Endothelial cell (in vitro differentiated cells): ENCODE measurements around the gene CSNK1E. TPM values are rescaled to one million over a fixed set of nuclear protein-coding genes. Genes with fewer than 3 reads are reported as not detected.

Experiments used
- total RNA-seq: library from RNA; stranded (reverse); fragmentation: NEBNext Ultra II Directional; extraction: Animal tissue kit (Norgen Biotek cat#: 25700); gene quantifications from one replicate; pipeline ENCODE4 v1.2.1, GENCODE V29; 2021; ENCODE audit not compliant: unreplicated experiment

The CSNK1E gene
- total RNA-seq, 1 donor from 2014 or later: 144 TPM

Other genes with a start within 250 kb of the CSNK1E start
- gene SLC16A8, start 233.2 kb downstream of the CSNK1E start, total RNA-seq: not detected
- 0.77 TPM for gene BAIAP2L2, start 206.7 kb downstream of the CSNK1E start, total RNA-seq
- 22.5 TPM for gene PLA2G6, start 135.6 kb downstream of the CSNK1E start, total RNA-seq
- gene MAFF, start 115.4 kb downstream of the CSNK1E start, total RNA-seq: 3.5 TPM
- 59.8 TPM for gene TMEM184B, start 44.4 kb downstream of the CSNK1E start, total RNA-seq
- gene KCNJ4, start 137.8 kb upstream of the CSNK1E start, total RNA-seq: 0.21 TPM
- 3.7 TPM for gene KDELR3, start 150.7 kb upstream of the CSNK1E start, total RNA-seq
- 492 TPM for gene DDX17, start 188.9 kb upstream of the CSNK1E start, total RNA-seq